ENCODE measurements around the gene FSTL5. TPM values are rescaled to one million over a fixed set of nuclear protein-coding genes. Genes with fewer than 3 reads are reported as not detected.

Gene FSTL5
- total RNA-seq, 2 experiments from 2014 or later, result not detected

DNA sequence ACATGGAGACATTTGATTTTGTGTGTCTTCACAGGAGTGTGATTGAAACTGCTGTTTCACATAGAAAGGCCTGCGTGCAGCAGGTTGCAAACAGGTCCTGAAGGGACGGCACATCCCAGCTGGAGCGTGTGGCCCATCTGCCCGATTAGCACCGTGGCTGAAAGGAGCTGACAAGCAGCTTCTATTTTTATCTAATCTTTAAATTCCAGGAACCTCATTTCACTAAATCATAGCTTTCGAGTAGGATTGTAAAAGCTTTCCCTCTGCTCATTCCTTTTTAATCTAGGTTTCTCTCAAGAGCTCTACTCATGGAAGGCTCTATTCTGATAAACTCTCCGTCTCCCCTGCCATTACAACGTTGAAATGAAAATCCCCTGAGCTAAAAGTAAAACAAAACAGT lies 106.8 kb downstream of the FSTL5 start:
- H3K36me3 Mint-ChIP-seq, result no peaks in the 10 kb centered on the region
- H3K27ac Mint-ChIP-seq, result no peak overlapping the region
- no peak overlapping the region for H3K4me3 Mint-ChIP-seq
- H3K9me3 Mint-ChIP-seq, result no peaks in the 10 kb centered on the region
- H3K27me3 Mint-ChIP-seq, result no peaks in the 10 kb centered on the region
- POLR2A ChIA-PET, result no interaction called here
- ATAC-seq (ENCODE audit: low read depth), result no peak
- DNase-seq, result no peak
- H3K4me1 Mint-ChIP-seq, result no peaks in the 10 kb centered on the region

DNA sequence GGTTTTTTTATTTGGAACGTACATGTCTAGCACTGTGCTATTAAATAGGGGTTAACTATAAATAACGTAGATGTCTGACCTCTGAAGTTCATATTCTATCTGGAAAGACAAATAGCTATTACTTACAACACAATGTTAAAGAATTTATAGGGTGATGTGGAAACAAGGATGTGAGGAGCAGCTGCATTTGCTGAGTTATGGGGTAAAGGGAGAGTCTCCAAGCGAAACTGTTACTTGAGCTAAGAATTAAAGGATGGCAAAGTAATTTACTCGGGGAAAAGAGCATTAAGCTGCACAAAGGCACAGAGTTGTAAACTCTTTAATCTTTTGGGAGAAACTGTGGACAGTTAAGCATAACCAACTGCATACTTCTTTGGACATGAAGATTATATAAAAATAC lies 117.7 kb downstream of the FSTL5 start:
- no peak overlapping the region for H3K4me3 Mint-ChIP-seq
- H3K27me3 Mint-ChIP-seq, result no peaks in the 10 kb centered on the region
- ATAC-seq (ENCODE audit: low read depth) (no peak), DNase-seq (no peak)
- H3K27ac Mint-ChIP-seq, result no peak overlapping the region
- H3K9me3 Mint-ChIP-seq, result no peaks in the 10 kb centered on the region
- no peaks in the 10 kb centered on the region for H3K4me1 Mint-ChIP-seq
- no peaks in the 10 kb centered on the region for H3K36me3 Mint-ChIP-seq
- POLR2A ChIA-PET, result no interaction called here

DNA sequence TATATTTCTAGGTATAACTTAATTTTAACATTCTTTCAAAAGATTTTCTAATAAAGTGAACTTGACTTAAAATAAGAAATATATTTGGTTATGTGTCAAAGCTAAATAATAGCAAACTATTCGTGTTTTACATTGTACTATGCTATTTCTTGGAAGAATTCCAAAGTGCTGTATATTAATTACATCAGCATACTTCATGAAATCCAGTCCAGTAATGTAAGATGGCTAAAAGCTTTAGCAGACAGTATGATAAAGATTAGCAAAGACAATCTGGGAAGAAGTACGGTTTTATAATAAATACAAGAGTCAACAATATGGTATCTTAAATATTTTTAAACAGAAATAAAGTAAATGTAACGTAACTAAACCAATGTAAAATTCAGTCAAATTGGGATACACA lies 125.7 kb downstream of the FSTL5 start:
- no peaks in the 10 kb centered on the region for H3K9me3 Mint-ChIP-seq
- no peaks in the 10 kb centered on the region for H3K4me1 Mint-ChIP-seq
- no peak overlapping the region for H3K27ac Mint-ChIP-seq
- no peaks in the 10 kb centered on the region for H3K36me3 Mint-ChIP-seq
- H3K27me3 Mint-ChIP-seq, result no peaks in the 10 kb centered on the region
- no peak overlapping the region for H3K4me3 Mint-ChIP-seq
- POLR2A ChIA-PET, result no interaction called here
- DNase-seq, result no peak
- ATAC-seq (ENCODE audit: low read depth), result no peak

- no peaks in the 10 kb centered on the region for H3K4me1 Mint-ChIP-seq
- H3K4me3 Mint-ChIP-seq, result no peak overlapping the region
- POLR2A ChIA-PET, result no interaction called here
- H3K36me3 Mint-ChIP-seq, result no peaks in the 10 kb centered on the region
- no peak for DNase-seq
- no peaks in the 10 kb centered on the region for H3K9me3 Mint-ChIP-seq
- ATAC-seq (ENCODE audit: low read depth), result no peak
- no peak overlapping the region for H3K27ac Mint-ChIP-seq
- no peaks in the 10 kb centered on the region for H3K27me3 Mint-ChIP-seq
These were observed 145.9 kb downstream of the FSTL5 start for GRCh38 chr4:162017863-162018262.

GRCh38 chr4:162016991-162017390 lies 146.8 kb downstream of the FSTL5 start:
- DNase-seq (no peak), ATAC-seq (ENCODE audit: low read depth) (no peak)
- H3K36me3 Mint-ChIP-seq, result no peaks in the 10 kb centered on the region
- H3K27me3 Mint-ChIP-seq, result no peaks in the 10 kb centered on the region
- H3K4me1 Mint-ChIP-seq, result no peaks in the 10 kb centered on the region
- POLR2A ChIA-PET, result no interaction called here
- H3K27ac Mint-ChIP-seq, result no peak overlapping the region
- no peak overlapping the region for H3K4me3 Mint-ChIP-seq
- no peaks in the 10 kb centered on the region for H3K9me3 Mint-ChIP-seq

DNA sequence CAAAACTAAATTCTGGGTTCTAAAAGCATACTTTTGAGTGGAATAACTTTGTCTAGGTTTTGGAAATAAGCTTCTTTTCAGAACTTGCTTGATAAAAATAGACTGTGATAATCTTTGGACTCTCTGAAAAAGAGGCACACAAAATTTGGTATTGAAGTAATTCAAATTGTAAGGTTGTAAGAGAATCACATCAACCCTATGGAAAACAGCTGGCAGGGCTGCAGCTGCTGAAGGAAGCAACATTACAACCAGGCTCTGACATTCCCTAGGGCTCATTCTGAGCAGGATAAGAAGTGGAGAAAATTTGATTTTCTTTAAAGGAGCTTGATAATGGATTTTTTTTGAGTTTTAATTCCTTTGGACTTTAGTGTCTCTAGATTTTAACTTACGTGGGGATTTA lies 147.6 kb downstream of the FSTL5 start:
- no peaks in the 10 kb centered on the region for H3K4me1 Mint-ChIP-seq
- H3K27ac Mint-ChIP-seq, result no peak overlapping the region
- DNase-seq (no peak), ATAC-seq (ENCODE audit: low read depth) (no peak)
- no peaks in the 10 kb centered on the region for H3K36me3 Mint-ChIP-seq
- no peaks in the 10 kb centered on the region for H3K27me3 Mint-ChIP-seq
- no peaks in the 10 kb centered on the region for H3K9me3 Mint-ChIP-seq
- H3K4me3 Mint-ChIP-seq, result no peak overlapping the region
- POLR2A ChIA-PET, result no interaction called here

DNA sequence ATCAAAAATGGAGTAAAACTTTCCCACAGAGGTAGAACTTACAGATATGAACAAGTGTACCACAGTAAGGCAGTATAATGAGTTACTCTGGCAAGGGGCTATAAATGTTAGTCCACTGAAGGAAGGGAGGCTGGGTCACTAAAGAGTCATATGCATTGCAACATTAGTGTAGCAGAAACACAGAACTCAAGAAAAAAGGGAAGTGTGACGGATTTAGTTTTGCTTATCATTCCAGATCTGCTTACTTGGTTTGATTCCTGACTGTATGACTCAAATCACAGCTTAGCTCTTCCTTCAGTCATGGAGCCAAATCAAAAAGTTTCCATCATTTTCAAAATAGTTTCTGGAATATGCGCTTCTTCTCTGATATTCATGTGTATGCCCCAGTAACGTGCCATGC lies 148.7 kb downstream of the FSTL5 start:
- Mint-ChIP-seq H3K36me3 (no peaks in the 10 kb centered on the region), H3K4me1 (no peaks in the 10 kb centered on the region), H3K27me3 (no peaks in the 10 kb centered on the region), H3K27ac (no peak overlapping the region), H3K4me3 (no peak overlapping the region), H3K9me3 (no peaks in the 10 kb centered on the region)
- ATAC-seq (ENCODE audit: low read depth), result no peak
- POLR2A ChIA-PET, result no interaction called here
- DNase-seq, result no peak

GRCh38 chr4:162011089-162011488 lies 152.7 kb downstream of the FSTL5 start:
- ATAC-seq (ENCODE audit: low read depth) (no peak), DNase-seq (no peak)
- no peak overlapping the region for H3K4me3 Mint-ChIP-seq
- H3K27ac Mint-ChIP-seq, result no peak overlapping the region
- no peaks in the 10 kb centered on the region for H3K4me1 Mint-ChIP-seq
- H3K36me3 Mint-ChIP-seq, result no peaks in the 10 kb centered on the region
- POLR2A ChIA-PET, result no interaction called here
- H3K27me3 Mint-ChIP-seq, result no peaks in the 10 kb centered on the region
- H3K9me3 Mint-ChIP-seq, result no peaks in the 10 kb centered on the region

DNA sequence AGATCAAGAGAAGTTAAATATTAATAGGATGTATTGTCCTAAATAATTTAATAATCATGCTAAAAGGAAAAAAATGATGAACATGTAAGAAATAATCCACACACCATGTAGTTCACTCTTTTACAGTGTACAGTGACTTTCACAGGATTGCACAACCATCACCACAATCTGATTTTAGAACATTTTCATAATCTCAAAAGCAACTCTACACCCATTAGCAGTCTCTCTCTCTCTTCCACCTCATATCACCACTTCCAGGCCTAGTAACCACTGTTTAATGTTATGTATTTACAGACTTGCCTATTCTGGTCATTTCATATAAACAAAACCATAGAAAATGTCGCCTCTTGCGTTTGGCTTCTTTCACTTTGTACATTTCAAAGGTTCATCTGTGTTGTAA lies 153.4 kb downstream of the FSTL5 start:
- Mint-ChIP-seq H3K27ac (no peak overlapping the region), H3K4me3 (no peak overlapping the region), H3K36me3 (no peaks in the 10 kb centered on the region), H3K4me1 (no peaks in the 10 kb centered on the region), H3K27me3 (no peaks in the 10 kb centered on the region), H3K9me3 (no peaks in the 10 kb centered on the region)
- POLR2A ChIA-PET, result no interaction called here
- DNase-seq (no peak), ATAC-seq (ENCODE audit: low read depth) (no peak)

GRCh38 chr4:161992317-161992716 lies 171.5 kb downstream of the FSTL5 start:
- POLR2A ChIA-PET, result no interaction called here
- H3K4me3 Mint-ChIP-seq, result no peak overlapping the region
- H3K27ac Mint-ChIP-seq, result no peak overlapping the region
- H3K27me3 Mint-ChIP-seq, result no peaks in the 10 kb centered on the region
- ATAC-seq (ENCODE audit: low read depth) (no peak), DNase-seq (no peak)
- no peaks in the 10 kb centered on the region for H3K4me1 Mint-ChIP-seq
- no peaks in the 10 kb centered on the region for H3K36me3 Mint-ChIP-seq
- H3K9me3 Mint-ChIP-seq, result peaks cover 2% of the 10 kb centered on the region

- H3K4me1 Mint-ChIP-seq, result no peaks in the 10 kb centered on the region
- peaks cover 2% of the 10 kb centered on the region for H3K9me3 Mint-ChIP-seq
- DNase-seq (no peak), ATAC-seq (ENCODE audit: low read depth) (no peak)
- H3K27me3 Mint-ChIP-seq, result no peaks in the 10 kb centered on the region
- H3K36me3 Mint-ChIP-seq, result no peaks in the 10 kb centered on the region
- no peak overlapping the region for H3K27ac Mint-ChIP-seq
- POLR2A ChIA-PET, result no interaction called here
- no peak overlapping the region for H3K4me3 Mint-ChIP-seq
These were observed 172.0 kb downstream of the FSTL5 start for GRCh38 chr4:161991811-161992210.

DNA sequence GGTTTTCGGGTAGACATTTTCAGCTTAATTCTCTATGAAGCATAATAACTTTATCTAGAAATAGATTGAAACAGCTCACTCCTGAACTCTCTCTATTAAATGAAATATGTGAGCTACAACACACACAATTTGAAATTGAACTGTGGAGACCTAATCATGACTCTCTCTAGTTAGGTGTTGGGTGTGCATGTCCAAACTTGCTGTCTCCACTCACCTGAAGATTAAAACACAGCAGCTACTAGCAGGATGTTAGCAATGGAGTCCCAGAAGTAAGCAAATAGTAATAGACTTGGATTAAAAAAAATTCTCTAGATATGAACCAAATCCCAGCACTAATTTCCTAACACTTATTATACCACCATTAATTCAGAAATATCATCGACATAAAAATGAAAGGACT lies 173.1 kb downstream of the FSTL5 start:
- H3K27ac Mint-ChIP-seq, result no peak overlapping the region
- H3K9me3 Mint-ChIP-seq, result peaks cover 2% of the 10 kb centered on the region
- ATAC-seq (ENCODE audit: low read depth) (no peak), DNase-seq (no peak)
- no peaks in the 10 kb centered on the region for H3K4me1 Mint-ChIP-seq
- H3K4me3 Mint-ChIP-seq, result no peak overlapping the region
- no peaks in the 10 kb centered on the region for H3K36me3 Mint-ChIP-seq
- no peaks in the 10 kb centered on the region for H3K27me3 Mint-ChIP-seq
- POLR2A ChIA-PET, result no interaction called here

- Mint-ChIP-seq H3K9me3 (peaks cover 2% of the 10 kb centered on the region), H3K36me3 (no peaks in the 10 kb centered on the region), H3K4me3 (no peak overlapping the region), H3K27me3 (no peaks in the 10 kb centered on the region), H3K27ac (no peak overlapping the region), H3K4me1 (no peaks in the 10 kb centered on the region)
- DNase-seq (no peak), ATAC-seq (ENCODE audit: low read depth) (no peak)
- POLR2A ChIA-PET, result no interaction called here
These were observed 174.9 kb downstream of the FSTL5 start for GRCh38 chr4:161988946-161989345.

- no peak for ATAC-seq (ENCODE audit: low read depth)
- Mint-ChIP-seq H3K27me3 (no peaks in the 10 kb centered on the region), H3K4me3 (no peak overlapping the region)
These were observed 176.2 kb downstream of the FSTL5 start for GRCh38 chr4:161987611-161988010.

GRCh38 chr4:161952382-161952781 lies 211.4 kb downstream of the FSTL5 start:
- POLR2A ChIA-PET, result no interaction called here
- ATAC-seq (ENCODE audit: low read depth) (no peak), DNase-seq (no peak)
- Mint-ChIP-seq H3K27ac (no peak overlapping the region), H3K4me1 (no peaks in the 10 kb centered on the region), H3K4me3 (no peak overlapping the region), H3K9me3 (no peaks in the 10 kb centered on the region), H3K36me3 (no peaks in the 10 kb centered on the region), H3K27me3 (no peaks in the 10 kb centered on the region)

More at GRCh38 chr4:161987611-161988010, 176.2 kb downstream of the FSTL5 start:
- H3K9me3 Mint-ChIP-seq, result peaks cover 2% of the 10 kb centered on the region
- POLR2A ChIA-PET, result no interaction called here
- DNase-seq, result no peak
- no peaks in the 10 kb centered on the region for H3K36me3 Mint-ChIP-seq
- no peak overlapping the region for H3K27ac Mint-ChIP-seq
- H3K4me1 Mint-ChIP-seq, result no peaks in the 10 kb centered on the region

All from activated naive CD8-positive, alpha-beta T cell treated with anti-CD3 and anti-CD28 coated beads, Interleukin-2, amount 10 ng/mL, durations not matched to agents 7 days and 5 days (primary cell).